NT2/D1 (cell line): Measurements from ENCODE around the gene PTPRN2.

Experiments
- SUZ12 ChIP-seq: IDR thresholded peaks from 2 replicates; pipeline ENCODE4 v1.6.1; 2011; ENCODE audit not compliant: insufficient read length, insufficient read depth; ENCODE audit errors: extremely low read depth
- ZNF274 ChIP-seq: IDR thresholded peaks from 2 replicates; pipeline ENCODE4 v1.6.1; 2011; ENCODE audit warnings: mild to moderate bottlenecking, low read depth, low read length

GRCh38 chr7:157664034-157664433 is 923.6 kb downstream of the PTPRN2 start:
- TF ChIP-seq SUZ12, result no peak
- no peak for TF ChIP-seq ZNF274
